Stimulated activated CD8-positive, alpha-beta memory T cell treated with anti-CD3 and anti-CD28 coated beads, Interleukin-15, amount 100 ng/mL, for 24 hours (primary cell): Measurements from ENCODE around the gene TGM4.
"Not testable (repeated sequence)": the region's sequence is repeated elsewhere in the genome, so short reads cannot be mapped to it uniquely, and the experiment has no call there.

ENCODE experiments used
- DNase-seq: peaks from one replicate; pipeline ENCODE4 v3.0.0-alpha.2; 2020; ENCODE audit warnings: low read depth

The TGM4 gene

GRCh38 chr3:44874308-44874707, at the start of gene TGM4:
TGM4 (plus strand) TSS chr3:44874608; CDS start chr3:44874679, 71 bp downstream.
- no peak for DNase-seq

DNA sequence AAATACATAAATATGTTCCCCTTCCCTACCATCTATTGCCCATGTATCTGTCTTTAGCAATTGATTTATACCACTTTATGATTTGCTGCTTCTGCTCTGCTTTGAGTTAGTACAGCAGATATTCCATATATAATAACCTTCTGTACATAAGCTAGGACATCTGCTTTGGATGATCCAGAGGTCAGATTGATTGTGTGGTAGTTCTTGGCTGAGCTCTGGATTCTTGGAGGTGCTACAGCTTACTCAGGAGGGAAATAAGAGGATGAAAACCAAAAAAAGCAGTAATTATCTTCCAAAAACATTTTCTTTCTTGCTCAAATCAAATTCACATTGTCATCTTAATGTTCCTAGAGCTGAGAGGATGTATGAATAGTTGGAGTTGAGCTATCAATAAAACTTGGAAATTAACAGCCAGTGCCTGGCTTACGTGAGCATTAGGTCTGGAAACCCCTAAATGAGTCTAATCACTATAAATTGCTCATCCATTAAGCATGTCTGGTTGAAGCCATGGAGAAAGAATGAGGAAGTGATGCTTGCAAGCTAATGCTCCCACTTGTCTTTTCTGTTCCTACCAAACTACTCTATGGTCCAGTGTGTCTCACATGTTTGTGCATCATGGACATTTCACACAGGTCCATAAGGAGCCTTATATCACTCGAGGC, 49.0 kb upstream of the TGM4 start:
- DNase-seq = no peak

DNA sequence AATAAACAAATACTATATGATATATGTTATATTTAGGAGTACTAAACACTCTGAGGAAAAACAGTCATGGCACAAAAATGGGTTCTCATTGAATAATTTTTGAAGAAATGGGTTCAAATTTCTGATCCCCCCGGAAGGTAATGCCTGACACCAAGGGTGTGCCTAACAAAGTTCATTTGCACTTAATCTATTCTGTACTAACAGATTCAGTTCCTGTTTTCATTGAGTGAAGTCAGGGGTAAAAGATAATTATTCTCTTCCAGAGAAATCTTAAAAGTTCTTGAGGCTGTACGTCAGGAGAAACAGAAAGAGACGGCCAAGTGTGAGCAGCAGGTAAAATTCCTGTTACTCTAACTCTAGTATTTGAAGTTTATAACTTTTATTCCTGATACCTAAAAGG, 47.2 kb upstream of the TGM4 start:
- no peak for DNase-seq

- no peak for DNase-seq
Observed at GRCh38 chr3:44831232-44831631, 43.2 kb upstream of the TGM4 start.

DNA sequence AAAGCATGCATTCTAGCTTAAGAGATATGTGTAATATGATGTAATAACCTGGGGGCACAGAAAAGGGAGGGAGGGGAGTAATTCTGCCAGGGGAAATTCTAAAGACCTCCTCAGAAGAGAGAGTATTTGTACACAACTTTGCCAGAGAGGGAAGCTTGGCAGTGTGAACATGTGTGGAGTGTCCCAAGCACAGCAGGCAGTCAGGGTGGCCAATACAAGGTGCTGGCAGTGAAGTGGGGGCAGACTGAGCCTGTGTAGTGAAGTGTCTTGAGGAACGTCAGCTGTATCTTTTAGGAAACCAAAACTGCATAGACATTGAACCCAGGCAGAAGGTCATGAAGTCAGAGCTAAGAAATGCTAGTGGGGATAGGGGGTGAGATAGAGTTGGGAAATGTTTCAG, 42.4 kb upstream of the TGM4 start:
- no peak for DNase-seq

DNA sequence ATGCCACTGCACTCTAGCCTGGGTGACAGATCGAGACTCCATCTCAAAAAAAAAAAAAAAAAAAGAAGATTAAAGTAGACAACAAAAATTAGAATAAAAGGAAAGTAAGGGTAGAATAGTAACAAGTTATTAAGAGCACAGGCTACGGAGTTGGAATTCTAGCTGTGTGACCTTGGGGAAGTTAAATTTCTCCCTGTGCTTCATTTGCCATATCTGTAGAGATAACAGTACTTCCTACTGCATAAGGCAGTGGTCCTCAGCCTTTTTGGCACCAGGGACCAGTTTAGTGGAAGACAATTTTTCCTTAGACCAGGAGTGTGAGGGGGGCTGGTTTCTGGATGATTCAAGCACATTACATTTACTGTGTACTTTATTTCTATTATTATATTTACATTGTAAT, 41.4 kb upstream of the TGM4 start:
- no peak for DNase-seq

DNA sequence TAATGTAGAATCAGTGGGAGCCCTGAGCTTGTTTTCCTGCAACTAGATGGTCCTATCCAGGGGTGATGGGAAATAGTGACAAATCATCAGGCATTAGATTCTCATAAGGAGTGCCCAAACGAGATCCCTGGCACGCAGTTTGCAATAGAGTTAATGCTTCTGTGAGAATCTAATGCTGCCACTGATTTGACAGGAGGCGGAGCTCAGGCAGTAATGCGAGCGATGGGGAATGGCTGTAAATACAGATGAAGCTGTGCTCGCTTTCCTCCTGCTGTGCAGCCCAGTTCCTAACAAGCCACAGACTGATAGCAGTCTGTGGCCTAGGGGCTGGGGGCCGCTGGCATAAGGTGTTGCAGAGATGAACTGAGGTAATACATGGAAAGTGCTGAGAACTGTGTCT, 41.0 kb upstream of the TGM4 start:
- DNase-seq = no peak

- DNase-seq = no peak
Observed at GRCh38 chr3:44835684-44836083, 38.7 kb upstream of the TGM4 start.

GRCh38 chr3:44842376-44842775, 32.0 kb upstream of the TGM4 start:
- DNase-seq = no peak

- DNase-seq = no peak
Observed at GRCh38 chr3:44845528-44846520, 28.6 kb upstream of the TGM4 start.

DNA sequence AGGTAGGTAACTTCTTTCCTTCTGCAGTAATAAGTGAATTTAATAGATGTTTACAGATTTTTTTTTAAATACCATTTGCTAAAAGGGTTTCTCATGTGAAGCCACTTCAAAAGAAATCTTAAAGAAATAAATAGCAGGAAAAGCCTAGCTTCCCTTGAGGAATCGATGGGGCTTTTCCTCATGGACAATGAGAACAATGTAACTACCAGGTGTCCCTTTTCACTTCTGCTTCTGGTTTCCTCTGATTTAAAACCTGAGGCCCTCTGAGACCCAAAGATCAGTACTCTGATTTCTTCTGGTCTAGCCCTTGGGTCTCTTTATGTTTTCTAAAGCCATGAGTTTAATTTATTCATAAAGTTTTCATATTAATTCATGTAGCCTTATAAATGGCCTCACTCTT, 25.8 kb upstream of the TGM4 start:
- DNase-seq = no peak

GRCh38 chr3:44856663-44857062, 17.7 kb upstream of the TGM4 start:
- not testable (repeated sequence) for DNase-seq

DNA sequence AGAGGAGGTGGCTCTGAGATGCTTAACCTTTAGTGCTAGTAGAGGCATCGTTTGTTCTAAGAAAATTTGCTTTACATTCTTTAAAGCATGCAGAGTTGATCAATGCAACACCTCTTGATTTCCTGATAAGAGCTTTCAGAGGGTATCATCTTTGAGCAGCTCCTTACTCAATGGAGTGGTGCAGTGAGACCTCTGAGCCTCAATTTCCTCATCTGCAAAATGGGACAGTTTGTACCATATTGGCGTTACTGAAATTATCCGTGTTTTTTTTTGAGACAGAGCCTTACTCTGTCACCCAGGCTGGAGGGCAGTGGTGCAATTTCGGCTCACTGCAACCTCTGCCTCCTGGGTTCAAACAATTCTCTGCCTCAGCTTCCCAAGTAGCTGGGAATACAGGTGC, 14.3 kb upstream of the TGM4 start:
- DNase-seq = no peak

DNA sequence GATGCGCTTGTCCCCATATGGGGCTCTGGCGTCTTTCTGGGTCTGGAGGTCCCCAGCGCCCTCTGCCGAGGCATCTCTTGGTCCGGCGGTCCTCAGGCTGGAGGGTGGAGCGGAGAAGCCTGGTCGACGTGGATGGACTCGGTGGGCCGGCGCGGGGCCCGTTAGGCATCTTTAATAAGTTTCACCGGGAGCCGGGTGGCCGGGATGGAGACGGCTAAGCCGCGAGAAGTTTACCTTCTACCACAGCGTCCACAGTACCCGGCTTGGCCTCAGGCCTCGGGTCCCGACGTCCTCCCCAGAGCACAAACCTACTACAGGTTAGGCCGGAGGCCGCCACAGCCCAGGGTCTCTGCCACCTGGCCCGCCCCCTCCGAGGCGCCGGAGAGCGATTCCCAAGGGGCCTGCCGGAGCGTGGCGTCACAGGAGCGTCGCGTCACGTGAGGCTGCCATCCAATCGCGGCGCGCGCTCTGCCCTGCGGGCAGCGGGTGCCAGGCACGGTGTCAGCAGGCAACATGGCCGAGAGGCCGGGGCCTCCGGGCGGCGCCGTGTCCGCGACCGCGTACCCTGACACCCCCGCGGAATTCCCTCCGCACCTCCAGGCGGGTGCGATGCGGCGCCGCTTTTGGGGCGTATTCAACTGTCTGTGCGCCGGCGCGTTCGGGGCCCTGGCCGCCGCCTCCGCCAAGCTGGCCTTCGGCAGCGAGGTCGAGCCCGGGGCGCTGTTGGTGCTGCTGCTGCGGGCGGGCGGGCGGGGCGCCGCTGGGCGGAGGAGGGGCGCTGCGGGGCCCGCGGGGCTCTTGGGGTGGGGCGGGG, 12.8 kb upstream of the TGM4 start, which contains the start of gene TMEM42:
TMEM42 (plus strand) TSS at position 501 of the 814 bp plus-strand sequence; CDS start at position 514, 13 bp downstream.
- DNase-seq = peak; percentile 76

DNA sequence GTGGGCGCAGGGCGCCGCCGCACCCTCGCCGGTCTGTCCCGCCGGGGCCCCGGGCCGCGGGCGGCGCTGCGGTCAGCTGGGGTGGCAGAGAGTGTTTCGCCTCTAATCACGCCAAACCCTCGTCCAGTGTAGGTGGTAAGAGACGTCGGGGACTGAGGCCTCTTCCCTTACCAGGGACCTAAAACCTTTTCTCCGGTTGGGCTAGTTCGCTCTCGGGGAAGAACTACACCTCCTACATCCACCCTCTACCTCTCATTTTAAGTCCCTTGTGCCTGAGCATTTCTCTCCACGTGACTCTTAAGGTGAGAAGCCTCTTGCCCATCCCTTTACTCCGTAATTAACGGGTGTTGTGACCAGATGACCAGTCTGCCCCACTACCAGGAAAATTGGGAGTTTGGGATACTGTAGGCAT, 12.2 kb upstream of the TGM4 start:
- peak; percentile 6 for DNase-seq

- DNase-seq = no peak
Observed at GRCh38 chr3:44865272-44866035, 9.0 kb upstream of the TGM4 start.

DNA sequence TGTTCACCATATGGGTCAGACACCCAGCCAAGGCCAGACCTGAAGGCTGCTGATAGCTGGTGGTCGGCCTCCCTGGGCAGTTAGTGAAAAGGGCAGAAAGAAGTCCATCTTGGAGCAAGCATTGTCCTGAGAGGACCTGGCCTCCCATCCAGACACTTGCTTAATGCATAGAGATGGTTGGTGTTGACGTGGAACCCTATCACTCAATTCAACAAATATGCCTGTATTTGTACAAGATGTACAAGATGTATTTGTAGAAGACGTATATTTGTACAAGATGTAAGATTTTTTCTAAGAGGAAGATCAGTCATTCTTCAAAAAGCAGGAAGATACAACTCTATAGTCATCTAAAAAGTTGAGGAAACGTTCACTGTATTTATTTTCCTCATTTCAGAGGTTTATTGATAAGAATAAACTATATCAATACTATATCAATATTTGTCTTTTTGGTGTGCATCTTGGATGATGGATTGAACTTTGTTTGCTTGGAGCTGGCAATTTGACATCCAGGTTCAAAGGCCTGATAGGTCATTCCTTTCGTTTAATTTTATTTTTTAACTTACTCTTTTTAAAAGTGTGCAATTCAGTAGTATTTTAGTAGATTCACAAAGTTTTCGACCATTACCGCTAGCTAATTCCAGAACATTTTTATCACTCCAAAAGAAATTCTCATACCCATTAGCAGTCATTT, 6.8 kb upstream of the TGM4 start:
- no peak for DNase-seq

DNA sequence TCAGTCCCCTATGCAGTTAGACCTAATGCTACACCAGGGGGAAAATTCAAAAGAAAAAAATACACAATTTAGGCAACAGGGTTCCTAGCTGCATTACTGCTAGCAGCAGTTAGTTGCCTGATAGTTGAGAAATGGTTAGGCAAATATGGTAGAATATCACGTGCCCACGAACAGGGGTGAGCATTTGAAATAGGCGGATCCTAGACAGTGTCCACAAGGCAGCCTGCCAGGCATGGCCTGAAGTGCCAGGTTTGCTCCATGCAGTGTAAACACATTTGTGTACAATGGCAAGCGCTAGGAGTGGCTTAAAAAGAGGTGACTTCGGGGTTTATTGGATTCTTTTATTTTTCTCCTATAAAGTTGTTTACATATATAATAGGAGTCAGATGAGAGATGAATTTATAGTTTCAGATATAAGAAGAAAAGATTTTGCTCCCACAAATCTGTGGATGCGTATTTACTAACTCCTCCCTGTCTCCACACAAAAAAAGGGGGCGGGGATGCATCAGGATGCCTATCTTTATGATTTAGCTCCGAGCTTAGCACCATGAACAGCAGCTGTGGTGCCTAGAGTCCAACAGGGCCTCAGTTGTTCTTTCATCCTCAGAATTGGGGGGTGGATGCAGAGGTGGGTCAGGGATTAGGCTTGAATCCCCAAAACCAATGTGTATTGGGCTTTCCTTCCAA, 3.9 kb upstream of the TGM4 start:
- DNase-seq = no peak

- no peak for DNase-seq
Observed at GRCh38 chr3:44875596-44875995, 1.2 kb downstream of the TGM4 start.

GRCh38 chr3:44877333-44877732, 2.9 kb downstream of the TGM4 start:
- DNase-seq = no peak
